Measurements from ENCODE around the gene LST1. TPM values are rescaled to one million over a fixed set of nuclear protein-coding genes. Genes with fewer than 3 reads are reported as not detected.
"Not testable (repeated sequence)": the region's sequence is repeated elsewhere in the genome, so short reads cannot be mapped to it uniquely, and the experiment has no call there.

LST1 gene
- total and polyA plus RNA-seq, 2 donors (not counting 1 experiment from before 2014, with no cell fraction given) = not detected

DNA sequence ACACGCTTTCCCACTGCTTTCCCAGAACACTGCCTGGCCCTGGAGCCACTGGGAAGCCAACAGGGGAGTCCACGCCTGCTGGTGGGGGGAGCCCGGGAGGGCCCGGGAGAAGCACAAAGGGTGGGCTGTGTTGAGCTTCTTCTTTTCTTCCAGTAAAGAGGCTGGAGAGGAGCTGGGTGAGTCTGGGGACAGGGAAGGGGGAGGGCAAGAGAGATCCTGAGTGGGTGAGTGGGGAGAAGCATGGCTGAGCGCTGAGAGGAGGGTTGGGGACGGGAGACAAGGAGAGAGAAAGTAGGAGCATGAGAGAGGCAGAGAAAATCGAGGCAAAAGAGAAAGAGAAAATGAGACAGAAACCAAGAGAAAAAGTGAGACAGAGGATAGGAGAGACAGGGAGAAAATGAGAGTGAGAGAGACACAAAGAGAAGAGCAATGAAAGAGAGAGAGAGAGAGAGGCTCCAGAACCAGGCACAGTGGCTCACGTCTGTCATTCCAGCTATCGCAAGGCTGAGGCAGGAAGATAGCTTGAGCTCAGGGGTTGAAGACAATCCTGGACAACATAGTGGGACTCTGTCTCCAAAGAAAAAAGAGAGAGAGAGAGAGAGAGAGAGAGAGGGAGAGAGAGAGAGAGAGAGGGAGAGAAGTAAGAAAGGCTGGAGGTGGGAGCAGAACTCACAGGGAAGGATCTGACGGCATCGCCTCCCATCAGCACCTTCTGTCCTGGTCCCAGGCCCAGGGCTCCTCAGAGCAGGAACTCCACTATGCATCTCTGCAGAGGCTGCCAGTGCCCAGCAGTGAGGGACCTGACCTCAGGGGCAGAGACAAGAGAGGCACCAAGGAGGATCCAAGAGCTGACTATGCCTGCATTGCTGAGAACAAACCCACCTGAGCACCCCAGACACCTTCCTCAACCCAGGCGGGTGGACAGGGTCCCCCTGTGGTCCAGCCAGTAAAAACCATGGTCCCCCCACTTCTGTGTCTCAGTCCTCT lies 2.0 kb downstream of the LST1 start:
- Histone ChIP-seq H3K9ac (ENCODE audit: insufficient read depth, low read length) (no peak overlapping the region), H3K36me3 (ENCODE audit: control insufficient read depth, insufficient read depth, low read length) (no peaks in the 10 kb centered on the region), H3K27ac (ENCODE audit: insufficient read depth, low read length) (no peak overlapping the region), H4K20me1 (ENCODE audit: control insufficient read depth, extremely low read depth, insufficient read depth, low read length) (no peaks in the 10 kb centered on the region), H3K4me3 (replicated peaks in 1 of 4; ENCODE audit: control extremely low read depth in 1 of 4, insufficient read depth in 1 of 4, low read depth in 3 of 4, low read length in 4 of 4) (no peak overlapping the region), H3K27me3 (ENCODE audit: control insufficient read depth, insufficient read depth, low read length) (peaks cover 4% of the 10 kb centered on the region), H3K79me2 (ENCODE audit: control insufficient read depth, insufficient read depth, low read length) (no peaks in the 10 kb centered on the region), H3K4me1 (ENCODE audit: control insufficient read depth, extremely low read depth, insufficient read depth, low read length) (no peaks in the 10 kb centered on the region), H2AFZ (ENCODE audit: low read length) (no peak overlapping the region), H3K4me2 (ENCODE audit: extremely low read depth, insufficient read depth, low read length) (no peak overlapping the region), H3K9me3 (ENCODE audit: control insufficient read depth, insufficient read depth, low read depth, low read length) (no peaks in the 10 kb centered on the region)
- TF ChIP-seq EZH2 (IDR thresholded peaks at IDR 0.05; ENCODE audit: low read length, missing control alignments) = no peak
- TF ChIP-seq CTCF (conservative IDR thresholded peaks at IDR 0.05 in 1 of 2, IDR thresholded peaks at IDR 0.05 in 1 of 2; ENCODE audit: low read depth in 1 of 2, low read length in 2 of 2) = no peak
- DNase-seq (ENCODE audit: low read depth in 2 of 2) = no peak

DNA sequence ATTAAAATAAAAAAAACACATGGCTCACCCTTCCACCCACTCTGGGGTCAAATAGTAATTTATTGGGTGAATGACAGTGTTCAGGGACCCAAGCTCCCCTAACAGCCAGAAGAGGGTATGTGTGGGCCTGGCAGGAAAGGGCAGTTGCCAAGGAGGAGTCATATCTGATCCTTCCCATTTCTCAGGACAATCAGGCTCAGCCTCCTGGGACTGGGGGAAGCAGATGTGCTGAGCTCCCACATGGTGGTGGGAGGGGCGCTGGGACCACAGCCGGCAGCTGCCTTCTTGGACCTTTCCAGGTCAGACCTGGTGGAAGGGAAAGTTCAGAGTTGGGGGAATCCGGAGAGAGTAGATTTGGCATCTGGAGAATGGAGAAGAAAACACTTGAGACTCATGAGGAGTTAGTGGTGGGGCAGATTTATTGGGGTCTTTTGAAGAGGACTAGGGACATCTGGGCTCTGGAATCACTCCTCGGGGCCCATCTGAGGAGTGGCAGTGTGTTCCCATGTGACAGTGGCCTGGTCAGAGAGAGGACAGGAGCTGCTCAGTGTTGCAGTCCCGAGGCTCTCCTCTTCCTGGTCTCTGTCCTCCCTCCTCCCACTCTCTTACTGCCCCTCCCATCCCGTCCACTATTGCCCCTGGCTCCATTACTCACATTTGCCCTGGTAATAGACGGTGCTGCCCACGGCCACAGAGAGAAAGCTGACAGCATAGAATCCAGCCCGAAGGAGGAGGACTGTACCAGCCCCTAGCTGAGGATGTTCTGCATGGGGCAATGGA lies 3.0 kb downstream of the LST1 start:
- Histone ChIP-seq H2AFZ (ENCODE audit: low read length) (no peak overlapping the region), H3K9ac (ENCODE audit: insufficient read depth, low read length) (no peak overlapping the region), H3K27ac (ENCODE audit: insufficient read depth, low read length) (no peak overlapping the region), H4K20me1 (ENCODE audit: control insufficient read depth, extremely low read depth, insufficient read depth, low read length) (no peaks in the 10 kb centered on the region), H3K4me2 (ENCODE audit: extremely low read depth, insufficient read depth, low read length) (no peak overlapping the region), H3K27me3 (ENCODE audit: control insufficient read depth, insufficient read depth, low read length) (peaks cover 2% of the 10 kb centered on the region), H3K36me3 (ENCODE audit: control insufficient read depth, insufficient read depth, low read length) (no peaks in the 10 kb centered on the region), H3K79me2 (ENCODE audit: control insufficient read depth, insufficient read depth, low read length) (no peaks in the 10 kb centered on the region), H3K9me3 (ENCODE audit: control insufficient read depth, insufficient read depth, low read depth, low read length) (no peaks in the 10 kb centered on the region), H3K4me3 (replicated peaks in 1 of 4; ENCODE audit: control extremely low read depth in 1 of 4, insufficient read depth in 1 of 4, low read depth in 3 of 4, low read length in 4 of 4) (no peak overlapping the region), H3K4me1 (ENCODE audit: control insufficient read depth, extremely low read depth, insufficient read depth, low read length) (no peaks in the 10 kb centered on the region)
- TF ChIP-seq CTCF (conservative IDR thresholded peaks at IDR 0.05 in 1 of 2, IDR thresholded peaks at IDR 0.05 in 1 of 2; ENCODE audit: low read depth in 1 of 2, low read length in 2 of 2) (no peak), EZH2 (IDR thresholded peaks at IDR 0.05; ENCODE audit: low read length, missing control alignments) (no peak)
- no peak for DNase-seq (ENCODE audit: low read depth in 2 of 2)

DNA sequence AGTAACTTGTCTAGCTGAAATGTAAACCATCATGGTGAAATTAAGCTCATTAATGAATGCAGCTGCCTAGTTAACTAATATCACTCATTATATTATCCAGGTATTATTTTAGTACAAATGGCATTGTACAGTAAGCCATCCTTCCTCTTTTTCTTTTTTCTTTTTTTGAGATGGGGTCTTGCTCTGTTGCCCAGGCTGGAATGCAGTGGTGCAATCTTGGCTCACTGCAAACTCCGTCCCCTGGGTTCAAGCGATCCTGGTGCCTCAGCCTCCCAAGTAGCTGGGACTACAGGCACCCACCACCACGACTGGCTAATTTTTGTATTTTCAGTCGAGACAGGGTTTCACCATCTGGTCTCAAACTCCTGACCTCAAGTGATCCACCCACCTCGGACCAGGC lies 4.6 kb downstream of the LST1 start:
- not testable (repeated sequence) for H3K4me3 ChIP-seq (replicated peaks in 1 of 4; ENCODE audit: control extremely low read depth in 1 of 4, insufficient read depth in 1 of 4, low read depth in 3 of 4, low read length in 4 of 4); H3K79me2 ChIP-seq (ENCODE audit: control insufficient read depth, insufficient read depth, low read length); H3K4me2 ChIP-seq (ENCODE audit: extremely low read depth, insufficient read depth, low read length); H3K4me1 ChIP-seq (ENCODE audit: control insufficient read depth, extremely low read depth, insufficient read depth, low read length); H3K36me3 ChIP-seq (ENCODE audit: control insufficient read depth, insufficient read depth, low read length); H3K27ac ChIP-seq (ENCODE audit: insufficient read depth, low read length); H3K9me3 ChIP-seq (ENCODE audit: control insufficient read depth, insufficient read depth, low read depth, low read length); H4K20me1 ChIP-seq (ENCODE audit: control insufficient read depth, extremely low read depth, insufficient read depth, low read length); H3K27me3 ChIP-seq (ENCODE audit: control insufficient read depth, insufficient read depth, low read length); H2AFZ ChIP-seq (ENCODE audit: low read length); DNase-seq (ENCODE audit: low read depth in 2 of 2); H3K9ac ChIP-seq (ENCODE audit: insufficient read depth, low read length)
